ENCODE results near the gene RSU1.

RSU1 gene

DNA sequence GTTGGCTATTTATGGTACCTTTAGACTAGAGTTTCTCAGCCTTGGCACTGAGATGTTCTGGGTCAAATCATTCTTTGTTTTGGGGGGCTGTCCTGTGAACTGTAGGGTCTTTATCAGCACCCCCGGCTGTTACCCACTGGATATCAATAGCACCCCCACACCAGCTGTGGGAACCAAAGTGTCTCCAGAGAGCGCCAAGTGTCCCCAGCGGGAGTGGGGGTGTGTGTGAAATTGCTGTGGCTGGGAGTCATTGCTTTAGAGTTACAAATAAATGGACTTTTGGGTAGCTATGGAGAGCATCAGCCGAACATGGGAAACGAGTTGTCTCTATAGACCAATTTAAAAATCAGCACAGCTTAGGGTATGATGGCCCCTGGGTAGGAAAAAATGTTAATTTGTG, 184.2 kb downstream of the RSU1 start:
- no peak for ATAC-seq
- TF ChIP-seq ZNF8 (CRISPR knock-in tag; IDR thresholded peaks at IDR 0.05) (no peak), GLIS3 (CRISPR knock-in tag; IDR thresholded peaks at IDR 0.05) (no peak), CSDC2 (CRISPR knock-in tag; IDR thresholded peaks at IDR 0.05) (no peak), ZC3H10 (CRISPR knock-in tag; IDR thresholded peaks at IDR 0.05) (no peak), RARB (CRISPR knock-in tag; IDR thresholded peaks at IDR 0.05) (no peak), SNAI2 (CRISPR knock-in tag; IDR thresholded peaks at IDR 0.05) (no peak), TCF4 (CRISPR knock-in tag; IDR thresholded peaks at IDR 0.05; ENCODE audit: borderline replicate concordance) (no peak), ZFP3 (CRISPR knock-in tag; IDR thresholded peaks at IDR 0.05) (no peak), ZFP30 (CRISPR knock-in tag; IDR thresholded peaks at IDR 0.05) (no peak)

DNA sequence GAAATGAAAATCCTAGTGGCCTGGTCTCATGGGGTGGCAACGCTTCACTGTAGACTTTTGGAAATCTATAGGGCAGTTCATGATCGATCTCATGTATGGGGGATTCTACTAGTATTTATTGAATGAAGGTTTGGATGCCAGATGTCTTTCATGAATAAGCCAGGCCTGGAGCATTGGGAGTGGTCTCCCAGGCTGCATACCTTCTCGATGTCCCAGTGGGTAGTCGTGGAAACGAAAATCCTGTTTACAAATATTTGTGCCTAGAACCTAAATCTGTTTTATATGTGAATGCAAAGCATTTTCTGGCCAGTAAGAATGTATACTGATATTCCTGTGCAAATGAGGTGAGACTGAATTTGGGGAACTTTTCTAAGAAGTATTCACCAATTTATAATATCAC, 190.5 kb downstream of the RSU1 start:
- TF ChIP-seq PPARA (CRISPR knock-in tag; IDR thresholded peaks at IDR 0.05; ENCODE audit: borderline replicate concordance) (no peak), ZFP3 (CRISPR knock-in tag; IDR thresholded peaks at IDR 0.05) (no peak), ZFP30 (CRISPR knock-in tag; IDR thresholded peaks at IDR 0.05) (no peak), ARNTL (CRISPR knock-in tag; IDR thresholded peaks at IDR 0.05; ENCODE audit: borderline replicate concordance, low read depth) (no peak), ZNF70 (CRISPR knock-in tag; IDR thresholded peaks at IDR 0.05) (no peak), TCF4 (CRISPR knock-in tag; IDR thresholded peaks at IDR 0.05; ENCODE audit: borderline replicate concordance) (no peak)
- TF ChIP-seq, protein P1, sequence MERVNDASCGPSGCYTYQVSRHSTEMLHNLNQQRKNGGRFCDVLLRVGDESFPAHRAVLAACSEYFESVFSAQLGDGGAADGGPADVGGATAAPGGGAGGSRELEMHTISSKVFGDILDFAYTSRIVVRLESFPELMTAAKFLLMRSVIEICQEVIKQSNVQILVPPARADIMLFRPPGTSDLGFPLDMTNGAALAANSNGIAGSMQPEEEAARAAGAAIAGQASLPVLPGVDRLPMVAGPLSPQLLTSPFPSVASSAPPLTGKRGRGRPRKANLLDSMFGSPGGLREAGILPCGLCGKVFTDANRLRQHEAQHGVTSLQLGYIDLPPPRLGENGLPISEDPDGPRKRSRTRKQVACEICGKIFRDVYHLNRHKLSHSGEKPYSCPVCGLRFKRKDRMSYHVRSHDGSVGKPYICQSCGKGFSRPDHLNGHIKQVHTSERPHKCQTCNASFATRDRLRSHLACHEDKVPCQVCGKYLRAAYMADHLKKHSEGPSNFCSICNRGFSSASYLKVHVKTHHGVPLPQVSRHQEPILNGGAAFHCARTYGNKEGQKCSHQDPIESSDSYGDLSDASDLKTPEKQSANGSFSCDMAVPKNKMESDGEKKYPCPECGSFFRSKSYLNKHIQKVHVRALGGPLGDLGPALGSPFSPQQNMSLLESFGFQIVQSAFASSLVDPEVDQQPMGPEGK (CRISPR knock-in tag; IDR thresholded peaks at IDR 0.05; ENCODE audit: borderline replicate concordance): no peak
- no peak for ATAC-seq

DNA sequence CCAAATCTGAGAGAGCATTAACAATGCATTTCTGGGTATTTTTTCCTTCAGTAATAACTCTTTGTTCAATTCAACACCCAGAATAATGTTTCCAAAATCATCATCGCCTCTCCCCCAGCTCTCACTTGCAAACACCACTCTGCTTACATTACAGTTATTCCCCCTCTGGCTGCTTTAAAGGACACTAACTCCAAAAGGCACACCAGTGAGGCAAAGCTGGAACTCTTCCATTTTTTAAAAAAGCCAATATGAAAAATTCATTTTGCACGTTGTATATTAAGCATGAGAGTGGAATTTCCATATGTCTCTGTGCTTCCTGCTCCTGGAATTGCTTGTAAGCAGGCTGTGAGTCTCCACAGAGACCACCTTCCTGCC, 204.3 kb downstream of the RSU1 start:
- TF ChIP-seq ESRRG (CRISPR knock-in tag; IDR thresholded peaks at IDR 0.05) (no peak), RARB (CRISPR knock-in tag; IDR thresholded peaks at IDR 0.05) (no peak), BACH2 (CRISPR knock-in tag; IDR thresholded peaks at IDR 0.05; ENCODE audit: borderline replicate concordance) (no peak), ZFP30 (CRISPR knock-in tag; IDR thresholded peaks at IDR 0.05) (no peak), ZC3H10 (CRISPR knock-in tag; IDR thresholded peaks at IDR 0.05) (no peak), ZNF70 (CRISPR knock-in tag; IDR thresholded peaks at IDR 0.05) (no peak)
- TF ChIP-seq, protein P2, sequence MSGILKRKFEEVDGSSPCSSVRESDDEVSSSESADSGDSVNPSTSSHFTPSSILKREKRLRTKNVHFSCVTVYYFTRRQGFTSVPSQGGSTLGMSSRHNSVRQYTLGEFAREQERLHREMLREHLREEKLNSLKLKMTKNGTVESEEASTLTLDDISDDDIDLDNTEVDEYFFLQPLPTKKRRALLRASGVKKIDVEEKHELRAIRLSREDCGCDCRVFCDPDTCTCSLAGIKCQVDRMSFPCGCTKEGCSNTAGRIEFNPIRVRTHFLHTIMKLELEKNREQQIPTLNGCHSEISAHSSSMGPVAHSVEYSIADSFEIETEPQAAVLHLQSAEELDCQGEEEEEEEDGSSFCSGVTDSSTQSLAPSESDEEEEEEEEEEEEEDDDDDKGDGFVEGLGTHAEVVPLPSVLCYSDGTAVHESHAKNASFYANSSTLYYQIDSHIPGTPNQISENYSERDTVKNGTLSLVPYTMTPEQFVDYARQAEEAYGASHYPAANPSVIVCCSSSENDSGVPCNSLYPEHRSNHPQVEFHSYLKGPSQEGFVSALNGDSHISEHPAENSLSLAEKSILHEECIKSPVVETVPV (CRISPR knock-in tag; IDR thresholded peaks at IDR 0.05): no peak

DNA sequence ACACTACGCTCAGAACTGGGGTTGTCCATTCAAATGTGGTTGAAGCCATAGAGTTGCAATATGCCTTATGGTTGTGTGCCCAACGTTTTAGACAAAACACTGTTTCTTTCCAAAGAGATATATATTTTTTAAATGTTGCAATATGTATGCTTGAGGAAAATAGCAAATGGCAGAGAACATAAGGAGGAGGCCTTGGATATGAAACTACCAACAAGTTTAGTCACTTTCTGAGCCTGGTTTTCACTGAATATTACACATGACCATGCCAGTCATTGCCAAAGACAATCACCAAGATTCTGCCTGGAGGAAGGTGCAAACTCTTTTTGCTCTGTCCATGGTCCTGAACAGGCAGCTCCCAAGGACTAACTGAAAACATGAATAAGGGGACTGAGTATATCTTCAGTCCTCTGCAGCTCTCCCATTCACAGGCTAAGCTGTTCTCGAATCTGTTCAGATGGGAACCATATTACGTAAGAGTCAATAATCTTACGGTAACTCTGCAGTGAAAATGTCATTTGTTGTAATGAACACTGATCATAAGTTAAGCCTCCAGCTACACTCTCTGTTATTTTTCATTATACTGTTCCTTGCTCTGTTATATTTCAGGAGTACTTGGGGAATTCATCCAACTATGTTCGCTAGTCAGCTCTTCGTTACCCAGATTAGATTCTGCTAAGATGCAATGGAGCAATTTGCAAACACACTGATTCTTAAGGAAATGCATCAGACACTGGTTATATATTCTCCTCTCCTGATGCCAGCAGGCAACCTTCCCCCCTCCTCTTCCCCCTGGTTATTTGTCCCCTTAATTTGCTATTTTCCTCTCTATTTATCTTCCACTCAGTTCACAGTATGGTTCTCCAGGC, 204.9 kb downstream of the RSU1 start:
- ATAC-seq: peak; percentile 48; the same call in 1 of the 3 replicates
- TF ChIP-seq, protein P2 (CRISPR knock-in tag; IDR thresholded peaks at IDR 0.05): no peak
- TF ChIP-seq RARB (CRISPR knock-in tag; IDR thresholded peaks at IDR 0.05) (no peak), GLIS3 (CRISPR knock-in tag; IDR thresholded peaks at IDR 0.05) (no peak), ESRRG (CRISPR knock-in tag; IDR thresholded peaks at IDR 0.05) (no peak), ISL1 (CRISPR knock-in tag; IDR thresholded peaks at IDR 0.05) (no peak), CSDC2 (CRISPR knock-in tag; IDR thresholded peaks at IDR 0.05) (no peak), ZC3H10 (CRISPR knock-in tag; IDR thresholded peaks at IDR 0.05) (no peak), TCF4 (CRISPR knock-in tag; IDR thresholded peaks at IDR 0.05; ENCODE audit: borderline replicate concordance) (no peak), ZNF70 (CRISPR knock-in tag; IDR thresholded peaks at IDR 0.05) (no peak)

More for the DNA sequence above, 204.3 kb downstream of the RSU1 start:
- ATAC-seq: no peak

DNA sequence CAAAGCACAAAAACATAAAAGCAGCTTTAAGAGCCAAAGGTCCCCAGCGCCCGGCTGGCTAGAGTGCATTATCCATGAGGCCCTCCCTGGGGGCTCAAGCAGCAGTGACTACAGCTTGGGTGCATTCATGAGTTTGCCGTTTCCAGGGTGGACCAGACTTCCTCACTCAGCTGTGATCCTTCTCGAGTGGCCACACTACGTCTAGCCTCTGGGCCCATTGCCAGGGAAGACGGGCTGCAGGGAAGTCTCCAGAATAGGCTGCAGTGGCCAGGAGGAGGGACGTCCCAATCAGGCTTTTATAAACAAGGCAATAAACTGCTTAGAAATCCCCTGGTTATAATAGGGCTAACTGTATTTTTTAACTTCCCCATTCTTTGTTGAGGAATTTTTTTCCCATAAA, 206.2 kb downstream of the RSU1 start:
- TF ChIP-seq ZNF565 (CRISPR knock-in tag; conservative IDR thresholded peaks at IDR 0.05; ENCODE audit: low read depth) (no peak), ZNF70 (CRISPR knock-in tag; IDR thresholded peaks at IDR 0.05) (no peak), TOX (CRISPR knock-in tag; IDR thresholded peaks at IDR 0.05; ENCODE audit: borderline replicate concordance) (no peak), RARB (CRISPR knock-in tag; IDR thresholded peaks at IDR 0.05) (no peak), ZFP3 (CRISPR knock-in tag; IDR thresholded peaks at IDR 0.05) (no peak), ESRRG (CRISPR knock-in tag; IDR thresholded peaks at IDR 0.05) (no peak), CSDC2 (CRISPR knock-in tag; IDR thresholded peaks at IDR 0.05) (no peak)

More for the DNA sequence above, 206.2 kb downstream of the RSU1 start:
- no peak for ATAC-seq
